Kidney tubule cell (primary cell): Measurements from ENCODE around the gene CEP135.

Experiments
- DNase-seq: peaks from one replicate; pipeline ENCODE4 v3.0.0-alpha.2; 2018; ENCODE audit warnings: low spot score

Gene CEP135

GRCh38 chr4:56007154-56007553, 58.4 kb downstream of the CEP135 start:
- no peak for DNase-seq

GRCh38 chr4:56008206-56008605, 59.5 kb downstream of the CEP135 start:
- no peak for DNase-seq

GRCh38 chr4:56026596-56026995, 77.9 kb downstream of the CEP135 start:
- peak; percentile 76 for DNase-seq

- DNase-seq, result no peak
Observed at GRCh38 chr4:56028165-56028564, 79.4 kb downstream of the CEP135 start.

- DNase-seq, result no peak
Observed at GRCh38 chr4:56038487-56039162, 89.9 kb downstream of the CEP135 start.

GRCh38 chr4:56040842-56041241, 92.1 kb downstream of the CEP135 start:
- DNase-seq, result no peak

- DNase-seq, result no peak
Observed at GRCh38 chr4:56042225-56042624, 93.5 kb downstream of the CEP135 start.

- peak; percentile 10 for DNase-seq
Observed at GRCh38 chr4:56048383-56048701, 99.6 kb downstream of the CEP135 start.

GRCh38 chr4:56048702-56049431, 100.1 kb downstream of the CEP135 start:
- peak; percentile 69 for DNase-seq

- no peak for DNase-seq
Observed at GRCh38 chr4:56050625-56051024, 101.9 kb downstream of the CEP135 start.

GRCh38 chr4:56051029-56051709, 102.4 kb downstream of the CEP135 start:
- no peak for DNase-seq

- DNase-seq, result no peak
Observed at GRCh38 chr4:56051710-56052075, 102.9 kb downstream of the CEP135 start.

GRCh38 chr4:56052481-56052880, 103.7 kb downstream of the CEP135 start:
- no peak for DNase-seq

- DNase-seq, result no peak
Observed at GRCh38 chr4:56052966-56053365, 104.2 kb downstream of the CEP135 start.

GRCh38 chr4:56055027-56055977, 106.6 kb downstream of the CEP135 start:
- DNase-seq, result no peak

GRCh38 chr4:56055991-56056390, 107.2 kb downstream of the CEP135 start:
- DNase-seq, result no peak

- DNase-seq, result no peak
Observed at GRCh38 chr4:56058555-56058954, 109.8 kb downstream of the CEP135 start.

- no peak for DNase-seq
Observed at GRCh38 chr4:56060036-56060435, 111.3 kb downstream of the CEP135 start.

GRCh38 chr4:56062106-56062505, 113.4 kb downstream of the CEP135 start:
- no peak for DNase-seq

- DNase-seq, result no peak
Observed at GRCh38 chr4:56062526-56063145, 113.9 kb downstream of the CEP135 start.

GRCh38 chr4:56066493-56066892, 117.7 kb downstream of the CEP135 start:
- no peak for DNase-seq

- no peak for DNase-seq
Observed at GRCh38 chr4:56067826-56068225, 119.1 kb downstream of the CEP135 start.
